Gastrocnemius medialis (tissue), 4 donors: ENCODE measurements around the gene JAML.

Experiments used
- POLR2A ChIP-seq, 2 donors: fragments of 450-650 bp; IDR thresholded peaks; one replicate each; pipeline ENCODE4 v1.6.1; 2017; ENCODE audit warnings: antibody characterized with exemption in 2 of 2, mild to moderate bottlenecking in 2 of 2, moderate library complexity in 2 of 2
- TF ChIP-seq, protein P1 (sequence below), 5 experiments: fragments of 450-650 bp in 3 of 5; fragments of 200-600 bp in 2 of 5; sonication (generic) in 2 of 5; IDR thresholded peaks in 4 of 5; conservative IDR thresholded peaks in 1 of 5; 1 replicate in 4 of 5; 2 replicates in 1 of 5; pipeline ENCODE4 v1.5.1; 2016 to 2019; ENCODE audit warnings: antibody characterized with exemption in 5 of 5, mild to moderate bottlenecking in 3 of 5, moderate library complexity in 3 of 5

DNA sequence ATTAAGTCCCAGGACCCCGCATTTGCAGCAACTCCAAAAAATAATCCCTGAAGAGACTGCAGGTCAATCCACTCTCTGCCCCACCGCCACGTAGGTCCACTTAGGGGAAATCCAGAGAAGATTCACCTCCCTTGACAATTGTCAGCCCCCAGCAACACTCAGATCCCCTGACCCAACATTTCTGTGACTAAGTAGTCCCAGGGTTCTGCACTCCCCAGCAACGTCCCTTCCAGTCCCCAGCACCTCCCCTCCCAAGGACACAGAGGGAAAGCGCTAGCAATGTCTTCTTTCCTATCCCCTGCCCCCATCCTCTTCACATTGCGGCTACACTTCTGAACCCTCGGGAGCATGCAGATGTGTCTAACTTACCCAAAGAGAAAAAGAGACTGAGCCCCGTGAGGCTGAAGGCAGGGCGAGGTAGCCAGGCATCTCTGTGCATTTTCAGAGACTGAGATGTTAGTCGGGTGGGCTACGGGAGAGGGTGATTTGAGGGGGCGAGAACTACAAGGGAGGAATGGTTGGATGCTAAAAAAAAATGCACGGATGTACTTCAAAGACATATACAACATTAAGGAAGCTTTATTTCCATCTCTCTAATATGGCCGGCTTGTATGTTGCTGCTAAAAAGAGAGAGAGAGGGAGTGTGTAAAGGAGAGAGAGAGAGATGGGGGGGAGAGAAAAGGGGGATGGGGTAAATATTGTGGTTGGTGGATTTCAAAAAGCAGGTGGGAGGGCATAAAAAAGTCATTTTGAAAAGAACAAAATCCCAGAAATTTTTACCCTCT, 48.6 kb downstream of the JAML start, which contains the start of gene SCN2B:
- TF ChIP-seq, protein P1, sequence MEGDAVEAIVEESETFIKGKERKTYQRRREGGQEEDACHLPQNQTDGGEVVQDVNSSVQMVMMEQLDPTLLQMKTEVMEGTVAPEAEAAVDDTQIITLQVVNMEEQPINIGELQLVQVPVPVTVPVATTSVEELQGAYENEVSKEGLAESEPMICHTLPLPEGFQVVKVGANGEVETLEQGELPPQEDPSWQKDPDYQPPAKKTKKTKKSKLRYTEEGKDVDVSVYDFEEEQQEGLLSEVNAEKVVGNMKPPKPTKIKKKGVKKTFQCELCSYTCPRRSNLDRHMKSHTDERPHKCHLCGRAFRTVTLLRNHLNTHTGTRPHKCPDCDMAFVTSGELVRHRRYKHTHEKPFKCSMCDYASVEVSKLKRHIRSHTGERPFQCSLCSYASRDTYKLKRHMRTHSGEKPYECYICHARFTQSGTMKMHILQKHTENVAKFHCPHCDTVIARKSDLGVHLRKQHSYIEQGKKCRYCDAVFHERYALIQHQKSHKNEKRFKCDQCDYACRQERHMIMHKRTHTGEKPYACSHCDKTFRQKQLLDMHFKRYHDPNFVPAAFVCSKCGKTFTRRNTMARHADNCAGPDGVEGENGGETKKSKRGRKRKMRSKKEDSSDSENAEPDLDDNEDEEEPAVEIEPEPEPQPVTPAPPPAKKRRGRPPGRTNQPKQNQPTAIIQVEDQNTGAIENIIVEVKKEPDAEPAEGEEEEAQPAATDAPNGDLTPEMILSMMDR (IDR thresholded peaks at IDR 0.05 in 4 of 5, conservative IDR thresholded peaks at IDR 0.05 in 1 of 5): no peak
- TF ChIP-seq POLR2A (IDR thresholded peaks at IDR 0.05): no peak
